Measurements from ENCODE around the gene TRIM65. TPM values are rescaled to one million over a fixed set of nuclear protein-coding genes. Genes with fewer than 3 reads are reported as not detected.

Gene TRIM65
- polyA plus RNA-seq, 4 donors: 6.5 to 17.1 (median 11.3) TPM

DNA sequence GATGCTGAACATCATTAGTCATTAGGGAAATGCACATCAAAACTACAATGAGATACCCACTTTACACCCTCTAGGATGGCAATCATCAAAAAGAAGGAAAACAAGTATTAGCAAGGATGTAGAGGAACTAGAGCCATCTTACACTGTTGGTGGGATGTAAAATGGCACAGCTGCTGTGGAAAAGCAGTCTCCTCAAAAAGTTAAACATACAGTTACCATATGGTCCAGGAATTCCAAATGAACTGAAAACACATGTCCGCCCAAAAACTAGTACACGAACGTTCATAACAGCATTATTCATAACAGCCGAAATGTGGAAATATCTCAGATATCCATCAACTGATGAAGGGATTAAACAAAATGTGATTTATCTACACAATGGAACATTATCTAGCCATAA is 37.1 kb upstream of the TRIM65 start:
- Histone ChIP-seq H3K27ac (ENCODE audit: low read depth in 1 of 3, low read length in 2 of 3) (no peak overlapping the region), H3K4me1 (ENCODE audit: control insufficient read depth in 3 of 3, insufficient read depth in 2 of 3, low read depth in 1 of 3, low read length in 2 of 3) (no peaks in the 10 kb centered on the region), H3K9me3 (ENCODE audit: control insufficient read depth in 2 of 2, insufficient read depth in 1 of 2, low read depth in 1 of 2, low read length in 1 of 2) (no peaks in the 10 kb centered on the region), H3K27me3 (ENCODE audit: control insufficient read depth in 3 of 3, insufficient read depth in 3 of 3, low read length in 3 of 3) (no peaks in the 10 kb centered on the region), H3K36me3 (ENCODE audit: control insufficient read depth in 3 of 3, insufficient read depth in 2 of 3, low read depth in 1 of 3, low read length in 3 of 3) (peaks cover 0 to 17% (median 0%) of the 10 kb centered on the region in 3 donors), H3K4me3 (ENCODE audit: low read depth in 1 of 3, low read length in 3 of 3) (no peak overlapping the region)
- DNase-seq: no peak
- WGBS, 3 donors: 73 to 92% (median 89%) methylated on average over 4 of the region's 4 CpGs
- no peak for FAIRE-seq

DNA sequence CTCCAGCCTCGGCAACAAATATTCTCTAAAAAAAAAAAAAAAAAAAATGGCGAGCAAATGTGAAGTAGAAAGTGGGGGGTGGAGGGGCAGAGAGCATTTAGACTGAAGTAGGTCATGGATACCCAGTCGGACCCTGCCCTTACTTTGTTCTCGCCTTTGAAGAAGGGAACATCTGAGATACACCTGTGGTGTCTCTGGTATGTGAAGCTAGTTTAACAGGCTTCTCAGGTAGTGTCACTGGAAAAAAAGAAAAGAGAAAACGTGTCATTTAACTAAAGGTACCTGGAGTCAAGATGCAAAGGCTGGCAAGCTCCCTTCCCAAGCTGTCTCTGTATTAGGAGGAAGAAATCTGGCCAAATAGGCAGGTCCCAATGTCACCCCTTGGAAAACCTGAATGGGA is 36.1 kb upstream of the TRIM65 start:
- Histone ChIP-seq H3K9me3 (ENCODE audit: control insufficient read depth in 2 of 2, insufficient read depth in 1 of 2, low read depth in 1 of 2, low read length in 1 of 2) (no peaks in the 10 kb centered on the region), H3K4me3 (ENCODE audit: low read depth in 1 of 3, low read length in 3 of 3) (no peak overlapping the region), H3K4me1 (ENCODE audit: control insufficient read depth in 3 of 3, insufficient read depth in 2 of 3, low read depth in 1 of 3, low read length in 2 of 3) (peaks cover 0 to 5% (median 0%) of the 10 kb centered on the region in 3 donors), H3K36me3 (ENCODE audit: control insufficient read depth in 3 of 3, insufficient read depth in 2 of 3, low read depth in 1 of 3, low read length in 3 of 3) (peaks cover 0 to 21% (median 0%) of the 10 kb centered on the region in 3 donors), H3K27me3 (ENCODE audit: control insufficient read depth in 3 of 3, insufficient read depth in 3 of 3, low read length in 3 of 3) (no peaks in the 10 kb centered on the region), H3K27ac (ENCODE audit: low read depth in 1 of 3, low read length in 2 of 3) (no peak overlapping the region)
- FAIRE-seq (no peak), DNase-seq (no peak)
- whole genome bisulfite sequencing, 3 donors: 88 to 91% (median 89%) methylated on average over 5 of the region's 5 CpGs

DNA sequence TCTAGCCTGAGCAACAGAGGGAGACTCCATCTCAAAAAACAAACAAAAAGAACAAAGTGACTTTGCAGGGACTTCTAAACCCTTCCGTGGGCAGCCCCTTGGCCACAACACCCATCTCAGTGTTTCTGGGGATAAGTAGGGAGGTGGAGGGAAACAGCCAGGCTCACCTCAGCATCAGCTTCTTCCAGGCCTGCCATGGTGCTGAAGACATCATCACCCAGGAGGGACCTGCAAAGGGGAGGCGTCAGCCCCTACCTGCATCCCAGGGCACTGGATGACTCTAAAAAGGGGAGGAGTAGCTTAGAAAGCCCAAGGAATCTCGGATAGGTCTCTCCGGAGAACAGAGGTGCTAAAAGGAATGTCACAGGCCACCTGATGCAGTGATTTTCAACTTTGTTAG is 34.3 kb upstream of the TRIM65 start:
- peaks cover 0 to 35% (median 0%) of the 10 kb centered on the region in 3 donors for H3K36me3 ChIP-seq (ENCODE audit: control insufficient read depth in 3 of 3, insufficient read depth in 2 of 3, low read depth in 1 of 3, low read length in 3 of 3)

DNA sequence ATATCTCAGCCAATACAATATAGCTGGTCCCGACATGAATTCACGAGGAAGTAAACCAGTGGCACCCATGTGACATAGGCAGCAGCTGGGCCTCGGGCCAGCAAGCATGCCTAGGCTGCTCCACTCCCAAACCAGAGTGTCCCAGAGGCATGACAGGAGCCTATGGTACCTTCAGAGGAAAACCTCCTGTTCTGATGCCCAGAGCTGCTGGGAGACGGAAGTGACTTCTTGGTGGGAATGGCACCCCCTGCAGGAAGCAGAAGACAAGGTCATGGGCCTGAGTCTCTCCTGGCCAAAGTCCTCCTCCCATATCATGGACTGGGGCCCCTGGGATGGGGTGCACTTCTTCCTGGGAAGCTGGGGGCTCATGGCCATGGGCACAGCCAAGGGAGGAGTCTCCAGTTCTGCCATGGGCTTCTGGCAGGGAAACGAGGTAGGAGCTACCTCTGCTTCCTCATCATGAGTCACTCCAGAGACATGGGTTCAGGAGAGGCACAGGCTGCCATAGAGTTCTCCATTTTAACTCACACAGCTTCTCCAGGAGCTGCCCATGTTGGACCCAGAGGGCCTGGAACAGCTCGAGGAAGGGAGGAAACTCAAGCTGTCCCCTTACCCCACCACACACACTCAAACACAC is 30.7 kb upstream of the TRIM65 start:
- 36 to 62% (median 62%) methylated on average over 6 of the region's 6 CpGs for WGBS, 3 donors
- no peak overlapping the region for H3K4me3 ChIP-seq (ENCODE audit: low read depth in 1 of 3, low read length in 3 of 3)
- H3K4me1 ChIP-seq (ENCODE audit: control insufficient read depth in 3 of 3, insufficient read depth in 2 of 3, low read depth in 1 of 3, low read length in 2 of 3): peaks cover 0 to 48% (median 8%) of the 10 kb centered on the region in 3 donors
- peaks cover 0 to 64% (median 0%) of the 10 kb centered on the region in 3 donors for H3K36me3 ChIP-seq (ENCODE audit: control insufficient read depth in 3 of 3, insufficient read depth in 2 of 3, low read depth in 1 of 3, low read length in 3 of 3)
- H3K27me3 ChIP-seq (ENCODE audit: control insufficient read depth in 3 of 3, insufficient read depth in 3 of 3, low read length in 3 of 3): no peaks in the 10 kb centered on the region
- no peak for FAIRE-seq
- H3K27ac ChIP-seq (ENCODE audit: low read depth in 1 of 3, low read length in 2 of 3): peak overlapping the region in 1 of 3 donors; percentile 71
- DNase-seq: peak; percentile 36 to 83
- no peaks in the 10 kb centered on the region for H3K9me3 ChIP-seq (ENCODE audit: control insufficient read depth in 2 of 2, insufficient read depth in 1 of 2, low read depth in 1 of 2, low read length in 1 of 2)

More for the DNA sequence above, 34.3 kb upstream of the TRIM65 start:
- no peak overlapping the region for H3K27ac ChIP-seq (ENCODE audit: low read depth in 1 of 3, low read length in 2 of 3)
- FAIRE-seq: no peak
- no peak overlapping the region for H3K4me3 ChIP-seq (ENCODE audit: low read depth in 1 of 3, low read length in 3 of 3)
- DNase-seq: no peak
- H3K4me1 ChIP-seq (ENCODE audit: control insufficient read depth in 3 of 3, insufficient read depth in 2 of 3, low read depth in 1 of 3, low read length in 2 of 3): peaks cover 0 to 22% (median 0%) of the 10 kb centered on the region in 3 donors
- WGBS, 3 donors: 92 to 94% (median 94%) methylated on average over 4 of the region's 4 CpGs
- H3K27me3 ChIP-seq (ENCODE audit: control insufficient read depth in 3 of 3, insufficient read depth in 3 of 3, low read length in 3 of 3): no peaks in the 10 kb centered on the region
- H3K9me3 ChIP-seq (ENCODE audit: control insufficient read depth in 2 of 2, insufficient read depth in 1 of 2, low read depth in 1 of 2, low read length in 1 of 2): no peaks in the 10 kb centered on the region

DNA sequence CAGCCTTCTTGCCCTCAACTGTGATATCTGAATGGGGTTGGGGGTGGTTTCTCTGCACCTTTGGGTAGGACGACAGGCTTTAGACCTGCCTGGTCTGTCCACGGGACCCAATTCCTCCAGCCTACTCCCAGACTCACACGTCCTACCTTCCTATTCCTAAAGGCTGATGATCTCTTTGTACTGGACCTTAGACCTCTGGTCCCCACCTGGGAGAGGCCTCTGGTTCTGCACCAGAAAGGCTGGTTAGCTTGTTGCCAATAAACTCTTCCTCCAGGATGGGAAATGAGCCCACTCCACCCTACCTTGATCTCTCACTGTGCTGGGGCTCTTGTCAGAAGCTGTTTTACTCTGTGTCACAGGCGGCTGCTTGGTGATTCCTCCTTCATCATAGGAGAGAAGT is 29.7 kb upstream of the TRIM65 start:
- FAIRE-seq: no peak
- no peak overlapping the region for H3K4me3 ChIP-seq (ENCODE audit: low read depth in 1 of 3, low read length in 3 of 3)

DNA sequence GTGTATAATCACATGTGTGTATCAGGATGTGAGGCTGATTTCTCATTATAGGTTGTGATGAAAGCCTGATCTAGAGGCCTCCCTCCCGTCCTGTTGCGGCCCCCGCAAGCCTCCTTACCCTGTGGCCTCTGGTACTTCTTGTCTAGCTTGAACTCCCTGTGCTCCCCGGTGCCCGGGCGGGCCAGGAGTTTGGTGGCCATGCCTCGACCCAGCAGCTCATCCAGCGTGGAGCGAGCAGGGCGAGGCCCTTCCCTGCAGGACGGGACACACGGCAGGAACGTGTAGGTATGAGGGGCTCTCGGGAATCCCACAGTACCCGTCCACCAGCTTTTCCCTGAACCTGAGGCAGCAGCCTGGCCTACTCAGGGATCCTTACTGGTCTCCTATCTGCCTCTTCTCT is 29.2 kb upstream of the TRIM65 start:
- no peaks in the 10 kb centered on the region for H3K27me3 ChIP-seq (ENCODE audit: control insufficient read depth in 3 of 3, insufficient read depth in 3 of 3, low read length in 3 of 3)

More for the DNA sequence above, 29.7 kb upstream of the TRIM65 start:
- peak overlapping the region in 1 of 3 donors; percentile 71 for H3K27ac ChIP-seq (ENCODE audit: low read depth in 1 of 3, low read length in 2 of 3)
- H3K9me3 ChIP-seq (ENCODE audit: control insufficient read depth in 2 of 2, insufficient read depth in 1 of 2, low read depth in 1 of 2, low read length in 1 of 2): no peaks in the 10 kb centered on the region
- peaks cover 0 to 69% (median 0%) of the 10 kb centered on the region in 3 donors for H3K36me3 ChIP-seq (ENCODE audit: control insufficient read depth in 3 of 3, insufficient read depth in 2 of 3, low read depth in 1 of 3, low read length in 3 of 3)
- H3K27me3 ChIP-seq (ENCODE audit: control insufficient read depth in 3 of 3, insufficient read depth in 3 of 3, low read length in 3 of 3): no peaks in the 10 kb centered on the region
- peak in 1 of 2 donors; percentile 62 for DNase-seq
- 75 to 87% (median 82%) methylated on average over 4 of the region's 4 CpGs for whole genome bisulfite sequencing, 3 donors
- H3K4me1 ChIP-seq (ENCODE audit: control insufficient read depth in 3 of 3, insufficient read depth in 2 of 3, low read depth in 1 of 3, low read length in 2 of 3): peaks cover 0 to 55% (median 8%) of the 10 kb centered on the region in 3 donors

DNA sequence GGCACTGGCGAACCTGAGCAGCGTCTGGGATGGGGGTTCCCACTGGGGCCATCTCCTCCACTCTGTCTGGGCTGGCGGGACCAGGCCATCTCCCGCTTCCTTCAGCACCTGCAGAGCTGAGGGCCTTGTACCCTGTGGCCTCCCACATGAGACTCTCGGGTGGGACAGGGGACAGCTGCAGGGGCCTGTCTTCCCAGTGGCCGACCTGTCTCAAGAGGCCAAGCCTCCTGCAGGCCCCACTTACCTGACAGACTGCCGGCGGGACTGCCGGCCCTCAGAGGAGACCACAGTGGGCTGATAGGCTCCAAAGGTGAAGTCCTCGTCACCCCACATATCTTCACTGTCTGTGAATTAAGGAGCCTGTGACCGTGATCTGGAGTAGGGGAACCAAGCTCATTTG is 28.4 kb upstream of the TRIM65 start:
- 94 to 98% (median 95%) methylated on average over 11 of the region's 11 CpGs for WGBS, 3 donors
- H3K4me3 ChIP-seq (ENCODE audit: low read depth in 1 of 3, low read length in 3 of 3): no peak overlapping the region

More for the DNA sequence above, 29.2 kb upstream of the TRIM65 start:
- Histone ChIP-seq H3K4me3 (ENCODE audit: low read depth in 1 of 3, low read length in 3 of 3) (no peak overlapping the region), H3K27ac (ENCODE audit: low read depth in 1 of 3, low read length in 2 of 3) (peak overlapping the region in 1 of 3 donors; percentile 71), H3K4me1 (ENCODE audit: control insufficient read depth in 3 of 3, insufficient read depth in 2 of 3, low read depth in 1 of 3, low read length in 2 of 3) (peaks cover 0 to 55% (median 8%) of the 10 kb centered on the region in 3 donors), H3K36me3 (ENCODE audit: control insufficient read depth in 3 of 3, insufficient read depth in 2 of 3, low read depth in 1 of 3, low read length in 3 of 3) (peaks cover 0 to 70% (median 0%) of the 10 kb centered on the region in 3 donors), H3K9me3 (ENCODE audit: control insufficient read depth in 2 of 2, insufficient read depth in 1 of 2, low read depth in 1 of 2, low read length in 1 of 2) (no peaks in the 10 kb centered on the region)
- FAIRE-seq (no peak), DNase-seq (no peak)
- 93 to 97% (median 96%) methylated on average over 14 to 15 of the region's 15 CpGs for WGBS, 3 donors

DNA sequence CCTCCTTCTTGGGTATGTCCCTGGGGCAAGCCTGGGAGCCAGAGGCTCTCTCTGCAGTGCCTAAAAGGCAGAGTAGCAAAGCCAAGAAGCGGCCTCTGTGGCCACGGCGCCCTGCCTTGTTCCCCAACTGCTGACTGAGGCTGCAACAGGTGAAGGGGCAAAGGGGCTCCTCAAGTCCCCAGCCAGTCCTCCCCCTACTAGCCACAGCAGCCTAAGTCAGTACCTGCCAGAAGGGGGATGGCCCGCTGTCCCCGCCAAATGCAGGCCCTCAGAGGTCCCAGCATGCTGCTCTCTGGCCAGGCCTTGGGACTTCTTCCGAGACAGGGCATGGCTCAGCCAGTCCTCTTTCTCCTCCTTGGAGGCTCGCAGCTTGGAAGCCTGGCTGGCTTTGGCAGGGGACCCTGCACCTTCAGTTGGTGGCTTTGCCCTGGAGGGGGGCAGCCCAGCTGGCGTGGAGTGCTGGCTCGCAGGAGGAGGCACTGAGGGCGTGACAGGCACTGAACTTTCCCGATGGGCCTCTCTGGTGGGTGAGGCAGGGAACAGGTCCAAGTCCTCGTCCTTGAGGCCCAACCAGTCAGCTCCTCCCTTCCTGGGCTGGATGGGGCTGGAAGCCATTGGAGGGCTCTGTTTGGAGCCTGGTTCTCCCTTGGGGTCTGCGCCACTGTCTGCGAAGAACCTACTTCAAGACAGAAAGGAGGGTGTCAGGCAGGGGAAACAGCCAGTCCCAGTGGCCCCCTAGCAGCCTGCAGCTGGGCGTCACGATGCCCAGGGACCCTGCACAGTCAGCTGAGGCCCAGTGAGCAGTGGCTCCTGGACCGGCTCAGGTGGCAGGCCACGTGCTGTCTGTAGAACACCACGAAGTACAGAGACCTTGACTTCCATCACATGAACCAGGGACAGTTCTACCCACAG is 26.5 kb upstream of the TRIM65 start:
- WGBS, 3 donors: 51 to 77% (median 74%) methylated on average over 19 of the region's 19 CpGs
- Histone ChIP-seq H3K27me3 (ENCODE audit: control insufficient read depth in 3 of 3, insufficient read depth in 3 of 3, low read length in 3 of 3) (no peaks in the 10 kb centered on the region), H3K36me3 (ENCODE audit: control insufficient read depth in 3 of 3, insufficient read depth in 2 of 3, low read depth in 1 of 3, low read length in 3 of 3) (peaks cover 0 to 88% (median 0%) of the 10 kb centered on the region in 3 donors), H3K4me3 (ENCODE audit: low read depth in 1 of 3, low read length in 3 of 3) (peak overlapping the region in 1 of 3 donors; percentile 24), H3K9me3 (ENCODE audit: control insufficient read depth in 2 of 2, insufficient read depth in 1 of 2, low read depth in 1 of 2, low read length in 1 of 2) (no peaks in the 10 kb centered on the region), H3K4me1 (ENCODE audit: control insufficient read depth in 3 of 3, insufficient read depth in 2 of 3, low read depth in 1 of 3, low read length in 2 of 3) (peaks cover 0 to 54% (median 8%) of the 10 kb centered on the region in 3 donors), H3K27ac (ENCODE audit: low read depth in 1 of 3, low read length in 2 of 3) (peak overlapping the region in 1 of 3 donors; percentile 75)
- DNase-seq: peak; percentile 75 to 81
- no peak for FAIRE-seq

More for the DNA sequence above, 28.4 kb upstream of the TRIM65 start:
- FAIRE-seq (no peak), DNase-seq (no peak)
- H3K36me3 ChIP-seq (ENCODE audit: control insufficient read depth in 3 of 3, insufficient read depth in 2 of 3, low read depth in 1 of 3, low read length in 3 of 3): peaks cover 0 to 77% (median 0%) of the 10 kb centered on the region in 3 donors
- no peaks in the 10 kb centered on the region for H3K9me3 ChIP-seq (ENCODE audit: control insufficient read depth in 2 of 2, insufficient read depth in 1 of 2, low read depth in 1 of 2, low read length in 1 of 2)
- no peak overlapping the region for H3K27ac ChIP-seq (ENCODE audit: low read depth in 1 of 3, low read length in 2 of 3)
- H3K4me1 ChIP-seq (ENCODE audit: control insufficient read depth in 3 of 3, insufficient read depth in 2 of 3, low read depth in 1 of 3, low read length in 2 of 3): peaks cover 0 to 55% (median 8%) of the 10 kb centered on the region in 3 donors
- H3K27me3 ChIP-seq (ENCODE audit: control insufficient read depth in 3 of 3, insufficient read depth in 3 of 3, low read length in 3 of 3): no peaks in the 10 kb centered on the region
